ENCODE measurements around the gene ROM1.
"Not testable (repeated sequence)": the region's sequence is repeated elsewhere in the genome, so short reads cannot be mapped to it uniquely, and the experiment has no call there.

ROM1 gene, protein sequence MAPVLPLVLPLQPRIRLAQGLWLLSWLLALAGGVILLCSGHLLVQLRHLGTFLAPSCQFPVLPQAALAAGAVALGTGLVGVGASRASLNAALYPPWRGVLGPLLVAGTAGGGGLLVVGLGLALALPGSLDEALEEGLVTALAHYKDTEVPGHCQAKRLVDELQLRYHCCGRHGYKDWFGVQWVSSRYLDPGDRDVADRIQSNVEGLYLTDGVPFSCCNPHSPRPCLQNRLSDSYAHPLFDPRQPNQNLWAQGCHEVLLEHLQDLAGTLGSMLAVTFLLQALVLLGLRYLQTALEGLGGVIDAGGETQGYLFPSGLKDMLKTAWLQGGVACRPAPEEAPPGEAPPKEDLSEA

DNA sequence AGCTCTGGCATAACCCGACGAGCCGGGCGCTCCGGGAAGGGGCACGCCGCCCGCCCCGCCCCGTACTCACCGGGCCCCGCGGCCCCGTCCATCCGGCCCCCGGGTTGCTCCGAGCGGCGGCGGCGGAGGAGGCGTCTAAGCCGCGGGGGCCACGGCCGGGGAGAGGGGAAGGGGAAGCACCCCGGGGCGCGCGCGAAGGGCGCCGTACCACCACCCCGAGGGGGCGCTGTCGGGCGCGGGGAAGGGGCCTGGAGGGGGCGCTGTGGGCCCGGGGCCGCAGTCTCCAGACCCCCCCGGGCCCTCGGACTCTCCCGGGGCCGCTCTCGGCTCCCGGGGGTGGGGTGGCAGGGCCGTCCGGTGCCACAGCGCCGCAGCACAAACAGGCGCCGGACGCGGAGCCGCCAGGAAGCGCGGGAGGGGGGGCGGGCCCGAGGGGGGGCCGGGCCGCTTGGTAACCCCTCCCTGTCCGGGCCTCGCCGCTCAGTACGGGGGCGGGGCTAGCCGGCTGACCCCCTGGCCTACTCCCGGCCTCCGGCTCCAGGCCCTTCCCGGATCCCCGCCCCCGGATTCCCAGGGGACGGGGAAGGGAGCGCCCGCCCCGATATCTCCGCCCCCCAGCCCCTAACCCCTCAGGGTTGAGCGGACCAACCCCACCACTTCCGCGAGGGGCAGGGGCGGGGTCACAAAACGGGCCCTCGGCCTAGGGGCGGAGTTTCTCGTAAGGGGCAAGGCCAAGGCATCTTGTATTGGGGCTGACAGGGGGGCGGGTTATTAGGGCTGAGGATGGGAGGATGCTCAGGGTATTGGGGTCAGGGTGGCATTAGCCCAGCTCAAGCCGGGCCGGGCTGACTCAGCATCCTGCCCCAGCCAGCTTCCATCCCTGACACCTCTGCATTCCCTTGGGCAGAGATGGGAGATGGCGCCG is at the start of gene ROM1, which contains the start of gene EML3:
Gene ROM1, plus strand, starts transcription at position 892 of the 925 bp plus-strand sequence. Its CDS starts 25 bp downstream, at position 917.
Gene EML3, minus strand, starts transcription at position 410 of the 925 bp plus-strand sequence. Its CDS starts 318 bp downstream, at position 92.
- Mint-ChIP-seq H3K9me3 (no peaks in the 10 kb centered on the region), H3K27me3 (no peaks in the 10 kb centered on the region), H3K4me1 (peaks cover 81% of the 10 kb centered on the region), H3K4me3 (peak within 1 kb of the TSS; percentile 95 to 97), H3K27ac (peak within 1 kb of the TSS; percentile 97 to 99)
- peak; percentile 81 for ATAC-seq
- peak; percentile 91 for DNase-seq

DNA sequence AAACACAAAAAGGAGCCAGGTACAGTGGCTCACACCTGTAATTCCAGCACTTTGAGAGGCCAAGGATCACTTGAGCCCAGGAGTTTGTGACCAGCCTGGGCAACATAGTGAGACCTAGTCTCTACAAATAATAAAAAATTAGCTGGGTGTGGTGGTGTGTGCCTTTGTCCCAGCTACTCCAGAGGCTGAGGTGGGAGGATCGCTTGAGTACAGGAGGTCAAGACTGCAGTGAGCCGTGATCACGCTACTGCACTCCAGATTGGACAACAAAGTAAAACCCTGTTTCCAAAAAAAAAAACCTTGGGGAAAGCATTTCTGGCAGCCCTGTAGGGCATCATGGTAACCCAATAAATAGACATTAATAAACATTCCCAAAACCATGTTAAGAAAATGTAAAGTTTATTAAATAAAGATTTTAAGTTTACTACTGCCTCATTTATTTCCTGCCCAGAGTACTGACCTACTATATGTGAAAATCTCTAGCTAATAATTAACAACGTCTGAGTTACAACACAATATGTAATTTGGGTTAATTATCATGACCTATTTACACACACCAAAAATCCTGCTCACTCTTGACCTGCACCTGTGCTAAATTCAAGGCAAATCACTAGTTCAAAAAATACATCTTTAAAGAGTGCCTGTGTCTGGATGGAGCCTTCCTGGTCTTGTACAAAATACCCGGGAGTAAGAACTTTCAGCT is 47.8 kb upstream of the ROM1 start:
- DNase-seq (no peak), ATAC-seq (no peak)
- no peaks in the 10 kb centered on the region for H3K9me3 Mint-ChIP-seq
- H3K4me3 Mint-ChIP-seq, result no peak overlapping the region
- H3K27ac Mint-ChIP-seq, result peak overlapping the region in 1 of 2 donors; percentile 1
- no peaks in the 10 kb centered on the region for H3K27me3 Mint-ChIP-seq
- H3K4me1 Mint-ChIP-seq, result peaks cover 70% of the 10 kb centered on the region

DNA sequence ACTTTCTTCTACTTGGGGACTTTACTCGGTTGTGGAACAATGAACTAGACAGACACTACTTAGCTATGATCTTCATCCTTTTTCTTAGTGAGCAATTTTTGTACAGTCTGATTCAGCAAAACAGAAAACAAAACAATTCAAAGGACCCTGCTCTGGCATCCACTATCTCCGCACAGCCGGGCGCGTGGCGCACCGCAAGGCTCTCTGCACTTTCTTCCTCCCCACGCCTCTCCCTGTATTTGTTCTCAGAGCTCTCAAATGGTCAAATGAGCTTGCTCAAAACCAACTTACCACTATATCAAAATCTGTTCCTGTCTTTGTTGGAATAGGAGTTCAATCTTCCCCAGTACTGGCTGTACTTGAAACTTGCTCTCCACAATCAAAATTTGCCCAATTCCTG is 46.8 kb upstream of the ROM1 start:
- Mint-ChIP-seq H3K27me3 (no peaks in the 10 kb centered on the region), H3K4me3 (no peak overlapping the region), H3K4me1 (peaks cover 70% of the 10 kb centered on the region), H3K27ac (peak overlapping the region; percentile 28 to 29), H3K9me3 (no peaks in the 10 kb centered on the region)
- ATAC-seq (no peak), DNase-seq (no peak)

DNA sequence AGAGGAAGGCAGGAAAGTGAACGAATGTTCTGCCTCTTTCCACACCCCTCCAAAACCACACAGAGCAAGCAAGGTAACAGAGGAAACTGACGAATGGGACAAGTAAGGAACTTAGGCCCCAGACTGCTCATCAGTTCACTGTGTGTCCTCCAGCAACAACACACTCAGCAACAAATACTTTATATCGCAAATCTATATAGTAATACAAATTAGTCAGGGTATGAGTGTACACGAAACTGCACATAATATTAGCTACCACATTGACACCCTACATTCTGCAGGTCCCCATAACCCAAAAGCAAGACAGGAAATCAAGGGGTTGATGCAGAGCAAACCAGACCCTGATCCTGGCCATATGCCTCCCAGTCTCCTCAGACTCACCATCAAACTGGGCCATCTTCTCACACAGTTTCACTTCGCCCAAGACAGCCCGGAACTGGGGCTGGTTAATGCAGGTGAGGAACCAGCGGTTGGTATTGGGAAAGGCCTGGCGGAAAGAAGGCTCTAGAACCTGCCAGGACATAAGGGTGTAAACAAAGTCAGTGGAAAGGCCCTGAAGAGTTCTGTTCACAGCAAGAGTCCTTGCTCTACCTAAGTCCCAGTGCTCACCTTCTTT is 45.9 kb upstream of the ROM1 start:
- H3K4me1 Mint-ChIP-seq, result peaks cover 70% of the 10 kb centered on the region
- ATAC-seq (no peak), DNase-seq (no peak)
- H3K27ac Mint-ChIP-seq, result peak overlapping the region; percentile 50 to 97
- H3K27me3 Mint-ChIP-seq, result no peaks in the 10 kb centered on the region
- no peak overlapping the region for H3K4me3 Mint-ChIP-seq
- H3K9me3 Mint-ChIP-seq, result no peaks in the 10 kb centered on the region

DNA sequence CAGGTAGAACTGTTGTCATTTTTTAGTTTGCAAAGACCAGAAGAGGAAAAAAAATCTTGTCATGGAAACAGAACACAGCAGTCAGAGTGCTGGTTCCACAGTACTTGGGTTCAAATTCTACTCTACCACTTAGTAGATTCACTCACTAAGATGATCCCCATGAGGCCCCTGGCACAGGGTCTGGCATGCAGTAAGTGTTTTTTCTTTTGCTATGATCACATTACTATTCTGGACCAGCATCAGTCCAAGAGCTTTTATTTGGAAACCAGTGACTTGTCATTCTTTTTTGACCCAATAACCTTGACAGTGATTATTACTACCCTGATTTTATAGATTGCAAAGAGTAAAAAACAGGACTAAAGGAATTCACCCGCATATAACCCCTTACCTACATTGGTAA is 43.4 kb upstream of the ROM1 start:
- no peak for DNase-seq
- Mint-ChIP-seq H3K4me1 (peaks cover 70% of the 10 kb centered on the region), H3K27me3 (no peaks in the 10 kb centered on the region), H3K27ac (no peak overlapping the region), H3K9me3 (no peaks in the 10 kb centered on the region), H3K4me3 (peak overlapping the region in 1 of 2 donors; percentile 6)
- ATAC-seq, result no peak

DNA sequence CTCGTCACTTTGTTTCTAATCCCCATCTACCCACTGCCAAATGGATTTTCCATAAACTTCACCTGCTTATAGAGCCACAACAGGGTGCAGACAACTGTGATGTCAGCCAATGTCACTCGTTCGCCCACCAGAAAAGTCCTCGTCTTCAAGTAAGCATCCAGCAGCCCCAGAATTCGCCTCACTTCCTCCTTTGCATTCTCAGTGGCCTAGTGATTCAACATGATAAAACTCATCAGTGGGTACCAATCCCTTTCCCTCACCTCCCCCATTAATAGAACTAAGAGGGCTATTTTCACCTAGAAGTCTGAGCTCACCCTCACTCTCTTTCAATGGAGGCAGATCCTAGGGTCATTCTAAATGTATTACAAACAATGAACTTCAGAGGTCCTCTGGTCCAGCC is 42.2 kb upstream of the ROM1 start:
- ATAC-seq, H3K27me3 Mint-ChIP-seq, DNase-seq, H3K9me3 Mint-ChIP-seq: not testable (repeated sequence)
- H3K4me3 Mint-ChIP-seq, result peak overlapping the region; percentile 95 to 100
- H3K27ac Mint-ChIP-seq, result peak overlapping the region; percentile 84 to 93
- peaks cover 73% of the 10 kb centered on the region for H3K4me1 Mint-ChIP-seq

DNA sequence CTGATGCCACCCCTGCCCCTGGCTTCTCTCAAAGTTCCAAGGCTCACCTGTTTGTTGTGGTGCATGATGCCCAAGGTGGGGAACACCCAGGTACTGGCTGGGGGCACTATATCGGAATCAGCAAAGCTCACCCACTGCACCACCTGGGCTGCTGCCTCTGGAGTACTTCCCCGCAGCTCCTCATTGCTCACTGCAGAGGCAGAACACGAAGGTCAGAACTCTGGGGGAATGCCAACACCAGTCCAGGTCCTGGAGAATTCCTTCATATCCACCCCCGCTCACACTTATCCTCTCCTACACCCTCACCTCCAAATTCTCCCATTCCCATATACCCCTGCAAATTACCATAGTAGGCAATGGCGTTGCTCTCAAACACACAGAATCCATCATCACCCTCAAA is 41.6 kb upstream of the ROM1 start:
- Mint-ChIP-seq H3K4me1 (peaks cover 69% of the 10 kb centered on the region), H3K4me3 (peak overlapping the region; percentile 95 to 100), H3K27ac (peak overlapping the region; percentile 56 to 93)
- H3K9me3 Mint-ChIP-seq, ATAC-seq, H3K27me3 Mint-ChIP-seq, DNase-seq: not testable (repeated sequence)

DNA sequence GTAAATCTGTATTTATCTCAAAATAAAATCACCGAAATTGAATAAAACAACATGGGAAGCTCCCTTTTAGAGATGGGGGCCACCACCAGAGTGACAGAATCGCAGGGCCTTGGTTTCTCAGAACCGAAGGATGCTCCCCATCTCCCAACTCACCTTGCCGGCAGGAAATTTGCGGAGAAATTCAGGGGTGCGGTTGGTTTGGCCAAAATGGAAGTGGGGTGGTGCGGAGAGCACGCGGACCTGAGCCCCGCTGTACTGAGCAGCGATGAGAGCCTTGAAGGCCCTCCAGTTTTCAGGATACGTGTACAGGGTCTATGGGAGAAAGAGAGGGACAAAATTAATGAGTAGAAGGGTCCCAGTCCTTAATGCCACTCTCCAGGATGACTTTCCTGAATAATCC is 40.6 kb upstream of the ROM1 start:
- Mint-ChIP-seq H3K27me3 (no peaks in the 10 kb centered on the region), H3K27ac (peak overlapping the region; percentile 99 to 100), H3K4me1 (peaks cover 59% of the 10 kb centered on the region), H3K4me3 (peak overlapping the region; percentile 95 to 100), H3K9me3 (no peaks in the 10 kb centered on the region)
- no peak for DNase-seq
- ATAC-seq, result no peak

DNA sequence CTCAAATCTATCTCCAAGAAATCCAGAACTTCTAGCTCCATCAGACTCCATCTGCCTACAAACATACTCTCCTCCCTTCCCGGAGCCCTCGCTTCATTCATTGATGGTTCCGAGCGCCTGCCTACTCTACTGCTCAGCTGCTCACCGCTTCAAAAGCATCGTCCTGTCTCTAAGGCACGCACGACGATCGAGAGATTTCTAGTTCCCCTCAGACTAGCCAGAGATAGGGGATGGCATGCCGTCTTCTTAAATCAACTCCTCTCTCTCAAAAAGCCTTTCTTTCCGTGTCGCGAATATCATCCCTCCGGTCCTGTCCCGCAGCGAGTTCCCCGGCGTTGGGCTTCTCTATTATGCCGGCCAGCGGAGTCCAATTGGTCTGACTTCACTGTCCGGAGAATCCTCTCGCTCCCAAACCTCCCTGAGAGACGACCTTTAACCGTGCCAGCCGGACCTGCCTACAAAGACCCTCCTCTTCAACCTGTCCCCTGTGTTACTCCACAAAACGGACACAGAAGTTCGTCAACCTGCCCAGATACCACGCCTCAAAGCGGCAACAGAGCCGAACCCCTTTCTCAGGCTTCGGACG is 40.0 kb upstream of the ROM1 start:
- H3K4me1 Mint-ChIP-seq, result peaks cover 55% of the 10 kb centered on the region
- H3K27ac Mint-ChIP-seq, result peak overlapping the region; percentile 99 to 100
- DNase-seq, result peak in 1 of 2 donors; percentile 30
- H3K9me3 Mint-ChIP-seq, result no peaks in the 10 kb centered on the region
- no peak for ATAC-seq
- peak overlapping the region; percentile 95 to 100 for H3K4me3 Mint-ChIP-seq
- H3K27me3 Mint-ChIP-seq, result no peaks in the 10 kb centered on the region

DNA sequence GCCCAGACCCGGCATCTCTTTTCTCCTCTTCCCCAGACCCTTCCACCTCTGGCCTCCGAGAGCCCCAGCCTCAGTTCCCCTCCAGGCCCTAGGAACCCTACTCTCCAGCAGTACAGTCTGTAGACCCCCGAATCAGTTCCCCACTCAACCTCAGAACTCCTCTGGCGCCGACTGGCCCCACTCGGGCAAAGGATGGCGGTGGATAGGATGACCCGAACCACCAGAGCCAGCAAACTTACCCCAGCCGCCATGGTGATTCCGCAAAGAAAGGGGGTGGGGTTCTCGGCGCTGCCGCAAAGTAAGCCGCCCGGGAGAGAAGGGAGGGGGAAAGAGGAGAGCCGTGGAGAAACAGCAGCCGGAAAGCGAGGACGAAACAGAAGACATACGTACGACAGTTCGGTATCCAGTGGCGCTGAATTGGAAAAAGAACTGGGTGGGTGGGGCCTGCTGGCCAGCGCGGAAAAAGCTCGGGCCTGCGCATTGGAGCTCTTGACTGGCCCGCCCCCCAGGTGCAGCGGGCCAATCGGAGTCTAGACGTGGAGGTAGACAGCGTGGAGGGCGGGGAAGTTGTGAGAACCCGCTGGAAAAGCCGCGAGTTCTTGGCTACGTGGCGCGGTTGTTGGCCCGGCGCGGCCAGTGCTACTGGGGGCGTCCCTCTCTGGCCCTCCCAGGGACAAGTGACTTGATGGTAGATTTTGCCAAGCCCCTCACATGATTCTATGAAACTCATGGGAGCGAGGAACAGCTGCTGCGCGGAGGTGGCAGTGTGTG is 39.3 kb upstream of the ROM1 start, which contains the start of gene EEF1G:
Gene EEF1G, minus strand, starts transcription at position 300 of the 771 bp plus-strand sequence. Its CDS starts 49 bp downstream, at position 251.
- Mint-ChIP-seq H3K27ac (peak within 1 kb of the TSS; percentile 99 to 100), H3K9me3 (no peaks in the 10 kb centered on the region), H3K4me3 (peak within 1 kb of the TSS; percentile 95 to 100), H3K27me3 (no peaks in the 10 kb centered on the region), H3K4me1 (peaks cover 55% of the 10 kb centered on the region)
- DNase-seq (peak; percentile 98 to 99), ATAC-seq (peak; percentile 96)

DNA sequence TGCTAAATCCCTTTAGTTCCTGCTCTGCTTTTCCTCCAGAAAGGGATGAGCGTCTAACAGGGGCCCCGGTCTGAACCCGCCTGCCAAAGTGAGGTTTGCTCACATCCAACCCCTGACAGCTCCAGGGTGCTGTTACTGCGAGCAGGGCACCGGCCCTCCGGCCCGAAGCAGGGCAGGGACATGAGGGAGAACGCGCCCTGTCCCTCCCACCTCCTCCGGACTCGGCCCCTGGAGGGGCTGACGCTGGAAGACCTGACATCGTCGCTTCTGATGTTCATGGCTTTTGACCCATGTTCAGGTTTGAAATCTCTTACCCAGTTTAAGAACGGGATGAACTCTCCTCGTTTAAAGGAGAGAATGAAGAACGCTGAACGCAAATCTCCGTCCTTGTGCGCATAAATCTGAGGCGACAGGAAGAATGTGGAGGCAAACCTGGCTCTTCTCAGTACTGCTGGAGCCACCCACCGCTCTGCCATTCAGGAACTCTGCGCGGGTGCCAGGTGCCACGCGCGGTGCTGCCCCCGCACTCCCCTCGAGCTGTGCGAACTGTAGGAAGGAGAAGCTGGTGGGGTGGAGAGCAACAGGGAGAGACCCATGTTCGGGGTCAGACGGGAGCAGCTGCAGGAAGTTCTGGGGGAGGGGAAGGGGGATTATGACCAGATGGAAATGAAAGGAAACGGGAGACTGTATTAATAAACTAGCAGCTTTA is 38.5 kb upstream of the ROM1 start:
- Mint-ChIP-seq H3K9me3 (no peaks in the 10 kb centered on the region), H3K4me3 (peak overlapping the region; percentile 95 to 100), H3K27me3 (no peaks in the 10 kb centered on the region), H3K4me1 (peaks cover 54% of the 10 kb centered on the region), H3K27ac (peak overlapping the region; percentile 99 to 100)
- DNase-seq (no peak), ATAC-seq (peak; percentile 39)

DNA sequence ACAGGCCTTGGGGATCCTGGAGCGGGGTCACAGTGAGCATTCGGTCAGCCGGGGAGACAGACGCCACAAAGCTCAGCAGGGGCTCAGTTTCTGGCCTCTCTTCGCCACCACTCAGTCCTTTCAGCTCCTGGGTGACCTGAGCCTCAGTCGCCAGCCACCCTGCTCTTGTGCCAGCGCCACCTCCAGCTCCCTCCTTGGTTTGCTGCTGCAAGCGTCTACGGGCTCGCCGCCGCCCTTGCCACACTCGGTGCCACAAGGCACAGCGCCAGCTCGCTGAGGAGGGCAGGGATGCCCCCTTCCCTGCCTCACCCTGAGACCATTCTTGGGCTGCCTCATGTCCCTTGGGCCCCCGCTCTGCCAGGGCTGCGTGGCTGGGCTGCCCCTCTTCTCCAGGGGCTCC is 37.9 kb upstream of the ROM1 start:
- Mint-ChIP-seq H3K4me3 (peak overlapping the region; percentile 95 to 100), H3K27me3 (no peaks in the 10 kb centered on the region), H3K4me1 (peaks cover 48% of the 10 kb centered on the region), H3K27ac (peak overlapping the region; percentile 99 to 100), H3K9me3 (no peaks in the 10 kb centered on the region)
- DNase-seq, result no peak
- ATAC-seq, result no peak

DNA sequence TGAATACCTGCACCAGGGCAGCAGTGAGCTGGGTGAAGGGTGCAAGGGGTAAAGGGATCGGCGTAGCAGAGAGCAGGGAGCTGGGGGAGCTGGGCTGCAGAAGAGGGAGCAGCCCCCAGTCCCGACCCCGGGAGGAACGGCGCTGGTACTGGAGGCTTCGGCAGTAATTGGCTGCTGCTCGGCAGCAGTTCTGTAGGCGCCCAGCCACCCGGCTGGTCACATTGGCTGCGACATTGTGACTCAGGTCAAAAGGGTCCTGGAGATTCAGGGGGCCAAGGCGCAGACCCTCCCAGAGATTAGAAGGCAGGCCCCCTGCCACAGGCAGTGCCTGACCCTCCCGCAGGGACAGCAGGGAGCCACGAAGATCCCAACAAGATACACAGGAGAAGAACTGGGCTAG is 37.2 kb upstream of the ROM1 start:
- Mint-ChIP-seq H3K4me3 (peak overlapping the region; percentile 95 to 100), H3K27ac (no peak overlapping the region), H3K9me3 (no peaks in the 10 kb centered on the region), H3K4me1 (peaks cover 41% of the 10 kb centered on the region), H3K27me3 (no peaks in the 10 kb centered on the region)
- DNase-seq, result no peak
- ATAC-seq, result no peak

All from stimulated activated naive CD8-positive, alpha-beta T cell treated with anti-CD3 and anti-CD28 coated beads, Interleukin-15, amount 100 ng/mL, for 72 hours (primary cell).